A204.1 (cell line): Measurements from ENCODE around the gene CARNS1.

ENCODE experiments used
- FAIRE-seq: peaks from 2 replicates; lab custom pipeline; 2012; peaks lifted over from hg19 to GRCh38; lab: Jason Lieb, UNC

The CARNS1 gene, protein sequence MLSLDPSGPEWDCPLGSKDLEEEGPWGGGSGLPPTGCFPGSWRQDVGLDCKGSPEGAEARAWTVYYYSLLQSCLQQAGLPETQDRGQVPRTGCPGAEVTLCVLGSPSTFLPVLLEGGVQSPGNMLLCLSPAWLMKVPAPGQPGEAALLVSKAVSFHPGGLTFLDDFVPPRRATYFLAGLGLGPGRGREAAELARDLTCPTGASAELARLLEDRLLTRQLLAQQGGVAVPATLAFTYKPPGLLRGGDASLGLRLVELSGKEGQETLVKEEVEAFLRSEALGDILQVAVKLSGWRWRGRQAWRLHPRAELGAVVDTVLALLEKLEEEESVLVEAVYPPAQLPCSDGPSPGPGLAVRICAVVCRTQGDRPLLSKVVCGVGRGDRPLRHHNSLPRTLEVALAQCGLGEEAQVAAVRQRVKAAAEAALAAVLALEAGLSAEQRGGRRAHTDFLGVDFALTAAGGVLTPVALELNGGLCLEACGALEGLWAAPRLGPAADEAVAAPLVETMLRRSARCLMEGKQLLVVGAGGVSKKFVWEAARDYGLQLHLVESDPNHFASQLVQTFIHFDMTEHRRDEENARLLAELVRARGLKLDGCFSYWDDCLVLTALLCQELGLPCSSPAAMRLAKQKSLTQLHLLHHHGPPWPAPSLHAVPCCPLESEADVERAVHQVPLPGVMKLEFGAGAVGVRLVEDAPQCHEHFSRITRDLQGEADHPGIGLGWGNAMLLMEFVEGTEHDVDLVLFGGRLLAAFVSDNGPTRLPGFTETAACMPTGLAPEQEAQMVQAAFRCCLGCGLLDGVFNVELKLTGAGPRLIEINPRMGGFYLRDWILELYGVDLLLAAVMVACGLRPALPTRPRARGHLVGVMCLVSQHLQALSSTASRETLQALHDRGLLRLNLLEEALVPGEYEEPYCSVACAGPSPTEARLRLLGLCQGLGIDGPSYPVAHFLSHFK

GRCh38 chr11:67415501-67416304 is at the start of gene CARNS1:
CARNS1 (plus strand) TSS chr11:67415678; CDS start chr11:67416200, 522 bp downstream.
- no peak for FAIRE-seq

GRCh38 chr11:67365736-67366444 is 49.6 kb upstream of the CARNS1 start:
- no peak for FAIRE-seq

DNA sequence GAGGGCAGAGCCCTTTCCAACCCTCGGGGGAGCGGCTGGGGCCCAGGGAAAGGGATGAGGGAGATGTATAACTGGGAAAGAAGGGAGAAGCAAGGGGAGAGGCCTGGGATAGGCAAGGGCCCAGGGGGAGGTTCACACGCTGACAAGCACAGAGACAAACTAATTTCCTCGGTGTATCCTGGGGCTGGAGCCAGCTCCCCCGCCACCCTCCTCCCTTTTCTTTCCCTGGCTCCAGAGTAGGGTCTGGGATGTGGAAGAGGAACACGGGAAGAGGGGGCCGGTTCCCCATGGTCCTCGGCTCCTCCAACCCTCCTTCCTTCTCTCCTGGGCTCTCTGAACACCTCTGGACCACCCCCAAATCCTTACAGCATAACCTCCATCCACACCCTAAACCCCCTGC is 48.9 kb upstream of the CARNS1 start:
- FAIRE-seq = no peak

- FAIRE-seq = no peak
Observed at GRCh38 chr11:67366961-67367760, 48.3 kb upstream of the CARNS1 start.

- no peak for FAIRE-seq
Observed at GRCh38 chr11:67367761-67368227, 47.7 kb upstream of the CARNS1 start.

DNA sequence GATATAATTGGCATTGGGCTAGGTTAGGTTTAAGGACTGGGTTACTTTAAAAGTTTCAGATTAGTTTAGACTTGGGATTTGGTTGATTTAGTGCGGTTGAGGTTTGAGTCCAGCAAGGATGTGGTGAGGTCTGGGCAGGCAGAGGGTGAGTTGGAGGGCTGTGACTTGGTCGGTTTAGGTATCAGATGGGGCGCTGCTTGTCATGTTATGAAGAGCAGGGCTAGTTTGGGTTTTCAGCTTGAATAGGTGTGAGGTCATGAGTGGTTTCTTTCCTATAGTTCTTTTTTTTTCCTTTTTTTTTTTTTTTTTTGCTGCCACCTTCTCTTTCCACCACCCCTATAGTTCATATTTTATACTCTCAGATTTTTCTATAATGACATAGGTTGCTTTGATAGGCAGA is 46.9 kb upstream of the CARNS1 start:
- no peak for FAIRE-seq

DNA sequence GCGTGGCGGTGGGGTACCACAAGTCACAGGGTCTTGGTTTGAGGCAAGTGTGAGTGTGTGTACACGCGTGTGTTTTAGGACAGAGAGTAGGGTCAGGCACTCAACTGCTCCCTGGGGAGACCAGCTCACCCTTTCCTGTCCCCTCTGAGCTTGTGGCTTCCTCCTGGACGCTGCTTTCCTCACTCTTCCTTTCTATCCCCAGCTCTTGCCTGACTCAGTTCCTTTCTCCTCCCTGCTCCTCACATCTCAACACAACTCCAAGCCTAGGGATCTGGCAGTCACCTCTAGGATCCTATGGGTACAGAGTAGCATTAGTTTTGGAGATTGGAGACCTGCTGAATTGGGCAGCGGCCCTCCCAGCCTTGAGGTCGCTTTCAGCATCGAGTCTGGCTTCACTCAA is 46.2 kb upstream of the CARNS1 start:
- no peak for FAIRE-seq

DNA sequence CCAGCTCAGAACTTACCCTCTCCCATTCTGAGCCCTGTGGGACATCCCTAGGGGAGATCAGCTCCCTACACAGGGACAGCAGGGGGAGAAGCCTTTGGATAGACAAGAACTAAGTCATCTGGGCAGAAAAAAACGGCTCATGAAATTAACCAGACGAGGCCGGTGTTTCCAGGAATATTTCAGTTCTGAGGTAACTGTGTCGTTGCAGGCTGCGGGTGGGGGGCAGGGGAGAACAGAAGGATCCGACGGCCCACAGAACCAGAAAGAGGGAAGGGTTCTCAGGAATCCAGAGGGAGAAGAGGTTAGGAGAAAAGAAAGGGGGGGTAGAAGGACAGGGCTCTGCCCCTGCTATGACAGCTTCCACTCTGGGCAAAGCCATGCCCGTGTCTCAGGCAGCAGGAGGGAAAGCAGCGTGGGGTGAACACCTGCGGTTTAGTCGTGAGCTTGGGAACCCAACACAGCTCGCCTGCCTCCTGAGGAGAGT is 45.6 kb upstream of the CARNS1 start:
- FAIRE-seq = no peak

GRCh38 chr11:67370351-67371076 is 45.0 kb upstream of the CARNS1 start:
- FAIRE-seq = no peak

GRCh38 chr11:67371189-67371910 is 44.1 kb upstream of the CARNS1 start:
- no peak for FAIRE-seq

GRCh38 chr11:67371911-67372320 is 43.6 kb upstream of the CARNS1 start:
- no peak for FAIRE-seq

GRCh38 chr11:67372321-67372992 is 43.0 kb upstream of the CARNS1 start:
- no peak for FAIRE-seq

GRCh38 chr11:67372993-67373647 is 42.4 kb upstream of the CARNS1 start, which contains the start of gene CLCF1:
CLCF1 (minus strand) TSS chr11:67373598; CDS start chr11:67373539, 59 bp downstream.
- FAIRE-seq = no peak

GRCh38 chr11:67373648-67374570 is 41.6 kb upstream of the CARNS1 start:
- no peak for FAIRE-seq

DNA sequence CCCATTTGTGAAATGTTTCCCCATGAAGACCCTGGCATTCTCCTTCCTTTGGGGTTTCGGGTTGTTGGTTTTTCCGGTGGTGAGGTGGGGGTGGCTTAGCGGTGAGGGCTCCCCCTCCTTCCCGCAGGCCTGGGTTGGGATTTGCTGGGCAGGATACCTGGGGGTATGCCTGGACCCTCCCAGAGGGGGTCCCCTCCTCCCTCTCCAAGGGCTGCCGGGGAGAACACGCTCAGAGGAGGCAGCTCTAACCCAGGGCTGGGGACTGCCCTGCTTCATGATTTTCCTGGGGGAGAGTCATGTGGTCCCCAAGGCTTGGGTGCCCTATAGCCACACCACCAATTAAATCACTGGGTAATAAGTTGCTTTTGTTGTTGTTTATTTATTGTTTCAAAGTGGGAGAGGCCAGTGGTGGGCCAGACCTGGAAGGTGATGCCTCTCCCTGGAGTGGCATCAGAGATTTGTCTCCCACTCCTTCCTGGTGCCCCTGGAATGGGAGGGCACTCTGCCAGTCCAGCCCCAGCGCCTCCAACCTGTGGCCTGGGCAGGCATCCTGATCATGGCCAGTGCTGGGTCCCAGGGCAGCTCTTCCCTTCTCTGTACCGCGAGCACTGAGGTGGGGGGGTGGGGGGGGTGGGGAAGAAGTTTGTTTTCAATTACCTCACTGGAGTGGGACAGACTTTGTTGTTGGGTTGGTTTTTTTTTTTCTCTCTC is 40.8 kb upstream of the CARNS1 start:
- no peak for FAIRE-seq
